Activated naive CD8-positive, alpha-beta T cell treated with anti-CD3 and anti-CD28 coated beads, Interleukin-2, amount 50 U/mL, for 16 hours (primary cell): Measurements from ENCODE around the gene AKT1.
A peak's percentile ranks its signal among the peaks of the same experiment; 100 is the strongest.

ENCODE experiments used
- DNase-seq: peaks from one replicate; pipeline ENCODE4 v3.0.0-alpha.2; 2020; ENCODE audit warnings: low read depth, low spot score

The AKT1 gene

GRCh38 chr14:104800015-104800770 lies 4.6 kb upstream of the AKT1 start:
- peak; percentile 52 for DNase-seq

DNA sequence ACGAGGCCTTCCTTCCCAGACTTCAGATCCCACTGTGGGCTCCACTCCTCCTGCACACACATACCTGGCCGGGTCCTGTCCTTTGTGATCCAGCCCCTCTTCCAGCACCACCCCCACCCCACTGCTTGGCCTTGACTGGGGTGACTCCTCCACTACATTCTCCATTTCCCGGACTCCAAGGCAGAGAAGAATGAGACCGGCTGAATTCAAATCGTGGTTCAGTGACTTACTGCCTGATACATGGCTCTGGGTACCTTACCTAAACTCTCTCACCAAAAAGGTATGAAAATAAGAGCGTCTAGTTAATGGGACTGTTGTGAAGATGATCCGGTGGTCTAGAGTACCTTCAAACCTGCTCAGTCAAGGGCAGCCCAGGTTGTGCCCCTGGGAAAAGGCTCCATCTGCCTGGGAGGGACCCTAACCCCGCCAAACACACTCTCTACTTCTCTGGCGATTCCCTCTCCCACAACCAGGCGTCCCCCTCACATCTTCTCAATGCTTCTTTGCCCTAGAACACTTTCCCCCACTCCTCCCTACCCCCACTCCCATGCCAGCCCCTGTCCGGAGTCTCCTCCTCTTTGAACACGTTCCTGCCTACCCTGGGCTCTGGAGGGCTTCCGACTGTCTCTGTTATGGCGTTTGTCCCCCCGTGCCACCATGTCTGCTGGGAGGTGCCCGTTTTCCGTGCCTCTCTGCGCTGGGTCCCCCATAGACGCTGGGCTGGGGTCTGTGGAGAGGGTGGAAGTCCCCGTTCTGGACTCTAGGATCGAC lies 3.9 kb upstream of the AKT1 start:
- no peak for DNase-seq

DNA sequence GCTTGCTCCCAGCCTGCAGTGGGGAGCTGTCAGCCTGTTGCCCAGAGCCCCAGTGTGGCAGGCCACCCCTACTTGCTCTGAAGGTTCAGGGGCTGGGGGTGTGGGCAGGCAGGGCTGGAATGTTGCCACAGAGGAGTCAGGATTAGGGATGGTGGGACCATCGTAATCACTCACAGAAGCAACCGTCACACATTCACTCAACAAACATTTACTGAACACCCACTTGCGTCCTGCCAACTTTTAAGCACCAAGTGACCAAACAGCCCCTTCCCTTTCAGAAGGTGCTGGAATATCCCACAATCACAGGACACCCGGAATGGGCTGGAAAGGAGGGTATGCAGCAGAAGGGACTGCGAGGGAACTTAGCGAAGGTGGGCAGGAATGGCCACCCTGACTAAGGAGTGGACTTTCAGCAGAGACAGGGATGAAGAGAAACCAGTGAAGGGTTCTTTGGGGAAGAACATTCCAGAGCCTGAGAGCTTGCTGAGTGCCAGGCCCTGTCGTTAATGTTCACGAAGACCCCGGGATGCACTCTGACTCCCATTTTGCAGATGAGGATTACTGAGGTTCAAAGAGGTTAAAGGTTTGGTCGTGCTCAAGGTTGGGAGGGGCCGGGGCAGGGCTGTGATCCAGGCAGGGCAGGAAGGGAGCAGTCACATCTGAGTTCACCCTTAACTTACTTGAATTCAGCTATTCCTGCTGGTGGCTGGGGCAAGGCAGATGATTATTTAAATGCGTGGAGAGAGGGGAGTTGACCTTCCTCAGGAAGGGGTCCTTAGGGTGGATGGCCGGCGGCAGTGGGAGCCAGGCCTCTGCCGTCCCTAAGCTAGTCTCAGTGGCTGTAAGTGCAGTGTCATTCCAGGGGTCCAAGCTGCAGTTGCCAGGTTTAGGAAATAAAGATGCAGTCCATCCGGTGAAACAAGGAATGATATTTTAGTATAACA lies 3.0 kb upstream of the AKT1 start:
- DNase-seq, result no peak

DNA sequence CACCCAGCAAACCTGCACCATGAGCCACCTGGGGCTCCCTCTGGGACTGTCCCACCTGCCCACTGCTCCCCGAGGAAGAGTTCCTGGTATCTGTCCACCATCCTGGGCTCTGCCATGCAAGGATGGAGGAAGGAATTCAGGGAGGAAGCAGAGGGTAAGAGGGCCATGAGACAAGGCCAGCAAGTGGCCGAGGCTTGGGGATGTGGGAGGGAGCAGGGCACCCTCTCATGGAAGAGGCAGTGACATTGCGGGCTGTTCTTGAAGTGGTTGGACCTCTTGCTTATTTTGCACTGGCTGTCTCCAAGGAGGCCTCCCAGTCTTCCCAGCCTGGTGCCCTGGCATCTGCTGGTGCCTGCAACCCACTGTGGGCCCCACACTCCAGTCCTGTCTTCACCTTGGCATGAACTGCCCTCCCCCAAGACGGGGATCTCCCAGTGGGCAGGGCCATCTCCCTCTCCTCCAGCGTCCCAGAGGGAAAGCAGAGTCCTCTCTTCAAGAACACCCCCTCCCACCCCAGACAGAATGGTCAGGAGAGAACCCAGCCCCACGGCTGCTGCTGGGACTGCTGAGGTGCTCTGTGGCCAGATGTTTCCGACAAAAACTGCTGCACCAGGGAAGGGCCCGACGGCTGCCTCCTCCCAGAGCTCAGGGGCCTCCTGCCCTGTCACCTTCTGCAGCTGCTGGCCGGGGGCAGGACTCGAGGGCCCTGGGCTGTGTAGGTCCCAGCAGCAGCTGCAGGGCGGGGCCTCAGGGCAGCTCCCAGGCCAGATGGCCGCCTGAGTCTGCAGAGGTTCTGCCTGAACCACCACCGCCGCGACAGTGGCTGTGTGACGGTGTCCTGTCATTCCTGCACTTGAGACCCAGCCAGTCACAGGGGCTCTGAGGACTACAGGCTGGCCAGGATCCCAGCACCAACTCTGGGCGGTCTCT lies 1.8 kb upstream of the AKT1 start:
- DNase-seq, result no peak

DNA sequence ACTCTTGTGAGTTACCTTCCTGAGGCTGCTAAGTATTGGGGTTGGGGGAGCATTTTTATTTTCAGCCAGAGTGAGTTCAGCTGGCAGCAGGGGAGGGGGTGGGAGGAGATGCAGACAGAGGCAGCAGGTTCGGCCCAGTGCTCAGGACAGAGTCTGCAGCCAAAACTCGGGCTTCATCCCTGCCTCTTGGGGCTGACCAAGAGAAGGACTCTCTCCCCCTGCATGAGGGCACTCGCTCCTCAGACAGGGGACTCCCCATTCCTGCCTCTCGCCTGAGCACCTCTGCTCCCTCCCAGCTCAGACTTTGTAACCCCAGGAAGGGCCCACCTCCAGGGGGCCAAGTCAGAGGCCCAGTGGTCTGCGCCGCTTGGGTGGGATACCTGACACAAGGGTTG lies 1.1 kb upstream of the AKT1 start:
- DNase-seq, result no peak

DNA sequence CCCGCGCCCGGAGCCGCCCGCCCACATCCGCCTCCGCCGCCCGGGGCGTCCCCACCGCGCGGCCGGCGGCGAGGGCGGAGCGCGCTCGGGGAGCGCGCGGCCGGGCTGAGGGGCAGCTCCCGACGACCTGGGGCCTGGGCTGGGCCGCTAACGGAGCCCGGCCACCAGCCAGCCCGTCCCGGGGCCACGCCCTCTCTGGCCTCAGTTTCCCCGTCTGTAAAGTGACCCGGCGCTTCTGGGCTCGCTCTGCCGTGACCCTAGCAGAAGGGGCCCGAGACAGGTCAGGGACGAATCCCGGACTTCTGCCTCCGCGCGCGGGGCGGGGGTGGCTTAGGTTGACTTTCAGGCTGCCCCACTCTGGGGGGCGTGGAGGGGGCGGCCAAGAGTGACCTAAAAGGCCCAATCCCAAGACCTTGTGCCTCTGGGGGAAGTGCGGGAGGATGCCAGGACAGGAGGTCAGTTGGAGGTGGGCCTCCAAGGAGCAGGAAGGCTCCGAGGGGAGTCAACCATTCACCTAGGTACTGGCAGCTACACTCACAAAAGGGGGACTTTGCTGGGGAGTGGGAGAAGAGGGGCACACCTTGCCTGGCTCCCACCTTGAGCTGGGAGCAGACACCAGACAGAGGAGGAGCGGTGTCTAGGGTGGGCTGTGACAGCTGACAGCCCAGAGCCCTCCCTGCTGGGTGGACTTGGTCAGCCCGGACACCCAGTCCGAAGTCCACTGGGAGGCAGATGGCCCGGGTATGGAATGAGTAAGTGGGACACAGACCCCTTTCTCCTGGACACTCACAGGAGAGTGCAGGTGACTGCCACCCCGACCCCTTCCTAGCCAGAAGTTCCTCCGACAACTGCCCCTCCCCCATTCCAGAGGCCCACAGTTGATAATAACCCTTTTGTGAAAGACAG lies 486 bp upstream of the AKT1 start:
- no peak for DNase-seq

DNA sequence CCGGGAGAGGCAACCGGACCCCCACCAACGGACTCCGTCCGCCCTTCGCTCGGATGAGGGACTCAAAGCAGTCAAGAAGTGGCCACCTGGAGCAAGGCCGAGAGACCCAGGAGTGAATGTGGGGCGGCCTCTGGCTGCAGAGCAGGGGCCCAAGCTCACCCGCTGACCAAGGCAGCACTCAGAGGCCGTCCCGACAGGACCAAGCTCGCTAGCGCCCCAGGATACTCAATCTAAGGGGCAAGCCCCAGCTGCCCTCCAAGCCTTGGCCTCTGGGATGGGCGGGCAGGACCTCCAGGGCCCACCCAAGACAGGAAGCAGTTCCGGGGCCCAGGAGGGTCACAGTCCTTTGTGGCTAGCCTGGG lies 936 bp downstream of the AKT1 start:
- no peak for DNase-seq

- no peak for DNase-seq
Observed at GRCh38 chr14:104794099-104794498, 1.4 kb downstream of the AKT1 start.

DNA sequence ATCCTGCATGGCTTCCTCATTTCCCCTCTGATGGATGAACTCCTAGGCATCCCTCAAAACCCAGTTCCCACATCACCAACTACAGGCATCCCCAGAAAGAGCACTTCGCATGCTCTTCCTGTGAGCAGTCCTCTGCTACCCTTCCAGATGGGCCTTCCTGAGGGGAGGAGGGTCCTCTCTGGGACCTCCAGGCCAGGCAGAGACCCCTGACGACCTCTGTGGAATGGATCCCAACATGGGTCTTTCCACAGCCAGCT lies 1.9 kb downstream of the AKT1 start:
- no peak for DNase-seq

GRCh38 chr14:104792945-104793702 lies 2.4 kb downstream of the AKT1 start:
- DNase-seq, result no peak

DNA sequence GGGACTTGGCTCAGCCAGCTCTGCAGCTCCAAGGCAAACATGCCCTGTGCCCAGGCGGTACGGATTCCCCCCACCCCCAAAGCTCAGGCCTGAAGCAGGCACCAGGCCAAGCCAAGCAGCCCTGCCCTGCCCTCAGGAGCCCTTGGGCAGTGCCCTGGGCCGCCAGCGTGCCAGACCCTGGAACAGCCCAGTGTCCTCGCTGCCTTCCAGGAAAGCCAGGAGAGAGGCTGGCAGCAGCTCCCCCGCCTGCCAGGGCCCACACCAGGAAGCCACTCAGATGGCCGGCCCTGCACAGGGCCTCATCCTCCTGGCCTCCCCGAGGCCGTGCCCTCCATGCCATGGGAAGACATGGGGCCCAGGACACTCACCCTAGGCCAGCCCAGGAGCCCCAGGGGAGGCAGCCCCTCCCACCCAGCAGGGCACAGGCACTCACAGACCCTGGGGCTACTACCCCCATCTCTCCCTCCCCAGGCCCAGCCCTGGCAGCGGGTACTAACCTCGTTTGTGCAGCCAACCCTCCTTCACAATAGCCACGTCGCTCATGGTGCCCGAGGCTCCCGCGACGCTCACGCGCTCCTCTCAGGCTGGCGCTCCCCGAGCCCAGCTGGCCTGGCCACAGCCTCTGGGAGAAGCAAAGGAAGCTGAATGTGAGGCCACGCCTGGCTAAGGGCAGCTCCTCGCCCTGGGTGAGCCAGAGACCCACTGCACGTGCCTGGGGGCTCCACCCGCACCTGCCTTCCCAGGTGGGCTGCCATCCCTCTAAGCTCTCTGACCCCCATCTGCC lies 3.3 kb downstream of the AKT1 start:
- DNase-seq, result no peak

DNA sequence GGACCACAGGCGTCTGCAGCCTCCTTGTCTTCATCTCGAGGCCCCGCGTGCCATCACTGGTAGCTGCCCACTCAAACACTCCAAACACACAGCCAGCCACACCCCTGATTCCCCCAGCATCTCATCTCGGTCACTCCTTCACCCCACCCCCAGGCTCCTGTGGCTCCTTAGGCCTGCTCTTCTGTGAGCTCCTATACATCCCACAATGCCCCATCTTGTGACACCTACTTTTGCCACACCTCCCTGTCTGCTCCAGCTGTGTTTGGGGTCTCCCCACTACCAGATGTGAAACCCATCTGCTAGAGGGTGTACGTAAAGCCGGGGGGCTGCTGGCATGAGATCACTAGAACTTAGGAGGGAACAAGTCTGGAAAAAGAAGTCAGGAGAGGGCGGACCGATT lies 4.1 kb downstream of the AKT1 start:
- DNase-seq, result no peak

DNA sequence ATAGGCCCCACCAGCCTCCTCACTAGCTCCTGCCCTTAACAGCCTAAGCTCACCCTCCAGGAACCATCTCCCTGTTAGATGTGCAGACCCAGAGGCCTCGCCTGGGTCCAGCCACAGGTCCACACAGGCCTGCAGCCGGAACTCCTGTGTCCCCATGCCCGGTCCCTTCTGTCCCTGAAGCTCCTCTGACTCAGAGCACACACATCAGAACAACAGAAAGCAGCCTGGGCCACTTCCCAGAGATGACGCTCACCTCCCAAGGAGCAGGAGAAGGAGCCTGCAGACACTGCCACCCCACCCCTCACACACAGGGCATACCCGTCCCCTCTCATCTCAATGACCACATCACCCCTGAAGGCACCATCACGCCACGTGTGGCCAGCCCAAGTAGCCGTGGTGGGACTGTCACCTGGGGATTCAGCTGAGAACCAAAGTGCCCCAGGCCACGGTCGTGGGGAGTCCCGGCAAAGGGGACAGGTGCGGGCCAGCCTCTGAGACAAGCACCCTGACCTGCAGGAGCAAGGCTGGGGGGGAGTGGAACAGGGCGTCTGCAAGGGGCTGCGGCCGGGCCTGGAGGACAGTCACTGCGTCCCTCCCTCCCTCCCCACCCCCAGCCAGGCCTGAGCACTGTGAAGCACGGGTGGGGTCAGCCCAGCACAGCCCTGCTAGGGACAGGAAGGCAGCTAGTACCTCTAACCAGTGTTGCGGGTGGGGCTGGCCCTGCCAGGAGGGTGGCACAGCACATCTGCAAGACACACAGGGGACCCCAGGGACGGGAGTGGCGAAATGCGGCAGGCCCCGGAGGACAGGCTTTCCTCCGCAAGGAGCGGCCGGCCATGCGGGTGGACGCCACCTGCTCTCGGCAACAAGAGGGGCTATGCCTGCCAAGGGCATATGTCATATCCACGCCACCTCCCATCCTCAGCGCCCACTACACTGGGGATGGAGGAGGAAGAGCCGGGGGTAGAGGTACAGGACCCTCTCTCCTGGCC lies 5.5 kb downstream of the AKT1 start:
- DNase-seq, result no peak

GRCh38 chr14:104788873-104789663 lies 6.5 kb downstream of the AKT1 start:
- DNase-seq, result no peak

DNA sequence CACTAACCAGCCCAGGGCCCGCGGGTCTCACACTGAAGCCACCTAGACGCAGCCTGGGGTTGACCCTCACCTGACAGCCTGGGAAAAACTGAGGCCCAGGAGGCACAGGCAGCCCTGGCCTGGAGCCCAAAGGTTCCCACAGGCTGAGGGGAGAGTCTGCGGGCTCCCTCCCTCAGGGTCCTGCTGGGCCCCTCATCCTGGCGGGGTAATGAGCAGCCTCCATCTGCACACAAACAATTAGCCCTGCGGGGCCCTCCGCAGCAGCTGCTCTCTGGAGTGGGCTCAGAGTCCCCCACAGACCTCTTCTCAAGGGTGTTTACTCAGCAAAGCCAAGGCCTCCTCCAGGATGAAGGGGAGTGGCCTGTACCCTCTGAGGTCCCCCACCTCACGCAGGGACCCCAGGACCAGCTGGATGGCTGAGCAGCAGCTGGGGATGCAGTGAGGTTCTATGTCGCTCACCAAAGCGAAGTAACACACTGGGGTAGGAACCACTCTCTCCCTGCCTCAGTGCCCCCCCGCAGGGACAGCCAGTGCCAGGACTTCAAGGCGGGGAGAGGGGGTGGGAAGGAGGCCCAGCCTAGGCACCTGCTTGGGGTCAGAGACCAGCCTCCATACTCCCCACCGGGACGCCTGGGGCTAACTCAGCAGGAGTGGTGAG lies 7.3 kb downstream of the AKT1 start:
- no peak for DNase-seq

DNA sequence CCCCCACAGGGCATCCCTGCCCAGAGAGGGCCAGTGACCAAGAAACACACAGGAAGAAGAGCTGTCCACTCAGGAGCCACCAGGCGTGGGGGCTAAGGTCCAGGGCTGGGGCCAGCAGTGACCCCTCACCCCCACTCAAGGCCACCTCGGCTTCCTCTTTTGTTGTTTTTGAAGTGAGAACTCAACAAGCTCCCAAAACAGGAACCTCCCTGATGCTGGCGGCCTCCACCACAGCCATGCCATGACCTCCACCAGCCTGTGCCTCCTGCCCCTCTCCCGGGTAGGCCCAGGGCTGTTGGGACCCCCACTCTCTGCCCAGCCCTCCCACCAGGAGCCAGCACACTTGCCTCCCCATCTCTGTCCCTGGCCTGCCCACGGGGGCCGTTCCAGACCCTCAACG lies 7.8 kb downstream of the AKT1 start:
- no peak for DNase-seq
